ENCODE measurements around the gene ELOB.

The ELOB gene

DNA sequence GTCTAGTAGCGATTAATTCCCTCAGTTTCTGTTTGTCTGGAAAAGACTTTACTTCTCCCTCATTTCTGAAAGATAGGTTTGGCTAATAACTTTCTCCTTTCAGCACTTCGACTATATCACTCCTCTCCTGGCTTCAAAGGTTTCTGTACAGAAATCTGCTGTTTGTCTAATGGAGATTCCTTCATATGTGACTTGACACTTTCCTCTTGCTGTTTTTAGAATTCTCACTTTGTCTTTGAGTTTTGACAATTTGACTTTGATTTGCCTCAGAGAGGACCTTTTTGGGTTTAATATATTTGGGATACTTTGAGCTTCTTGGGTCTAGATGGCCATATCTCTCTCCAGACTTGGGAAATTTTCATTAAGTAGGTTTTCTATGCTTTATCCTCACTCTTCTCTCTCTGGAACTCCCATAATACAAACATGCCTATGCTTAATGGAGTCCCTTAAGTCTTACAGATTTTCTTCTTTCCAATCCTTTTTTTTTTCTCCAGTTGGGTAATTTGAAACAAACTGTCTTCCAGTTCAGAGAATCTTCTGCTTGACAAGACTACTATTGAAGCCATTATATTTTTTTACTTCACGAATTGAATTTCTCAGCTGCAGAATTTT, 32.2 kb upstream of the ELOB start:
- no peak for DNase-seq

- DNase-seq = no peak
Measured at GRCh38 chr16:2808181-2808580, 31.1 kb upstream of the ELOB start.

DNA sequence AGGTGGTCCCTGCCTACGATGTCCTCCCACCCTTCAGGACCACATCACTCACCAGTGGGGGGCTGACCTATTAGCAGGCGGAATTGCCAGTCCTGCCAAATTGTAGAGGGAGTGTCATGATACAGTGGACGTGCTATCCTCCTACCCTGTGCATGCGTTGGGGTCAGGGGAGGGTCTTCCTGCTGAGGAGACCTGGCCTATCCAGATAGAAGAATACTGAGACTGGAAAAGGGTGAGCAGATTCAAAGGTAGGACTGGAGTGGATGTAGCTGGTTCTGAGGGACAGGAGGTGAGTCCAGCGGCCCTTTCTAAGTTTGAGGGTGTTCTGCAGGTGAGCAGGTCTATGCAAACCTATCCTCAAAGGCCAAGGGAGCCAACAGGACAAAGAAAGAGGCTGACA, 29.2 kb upstream of the ELOB start:
- no peak for DNase-seq

GRCh38 chr16:2804728-2805127, 27.6 kb upstream of the ELOB start:
- DNase-seq = no peak

DNA sequence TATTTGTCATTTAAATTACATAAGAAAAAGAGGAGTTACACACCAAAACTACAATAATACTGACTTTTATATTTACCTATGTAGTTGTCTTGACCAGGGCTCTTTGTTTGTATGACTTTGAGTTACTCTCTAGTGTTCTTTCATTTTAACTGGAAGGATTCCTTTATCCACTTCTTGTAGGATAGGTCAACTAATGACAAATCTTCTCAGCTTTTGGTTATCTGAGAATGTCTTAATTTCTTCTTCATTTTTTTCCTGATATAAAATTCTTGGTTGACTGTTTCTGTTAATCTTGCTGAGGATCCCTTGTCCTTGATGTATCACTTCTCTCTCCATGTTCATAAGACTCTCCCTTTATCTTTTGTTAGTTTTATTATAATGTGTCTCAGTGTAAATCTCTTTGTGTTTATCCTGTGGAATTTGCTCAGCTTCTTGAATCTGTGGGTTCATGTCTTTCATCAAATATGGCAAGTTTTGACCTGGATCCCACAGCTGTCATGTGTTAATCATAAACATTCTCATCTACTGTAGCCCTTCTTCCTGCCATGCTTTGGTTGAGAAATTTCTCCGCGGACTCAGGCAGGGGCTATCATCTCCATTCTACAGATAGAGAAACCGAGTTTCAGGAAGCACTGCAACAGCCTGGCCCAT, 26.6 kb upstream of the ELOB start:
- DNase-seq = no peak

GRCh38 chr16:2799859-2800226, 22.8 kb upstream of the ELOB start:
- DNase-seq = no peak

DNA sequence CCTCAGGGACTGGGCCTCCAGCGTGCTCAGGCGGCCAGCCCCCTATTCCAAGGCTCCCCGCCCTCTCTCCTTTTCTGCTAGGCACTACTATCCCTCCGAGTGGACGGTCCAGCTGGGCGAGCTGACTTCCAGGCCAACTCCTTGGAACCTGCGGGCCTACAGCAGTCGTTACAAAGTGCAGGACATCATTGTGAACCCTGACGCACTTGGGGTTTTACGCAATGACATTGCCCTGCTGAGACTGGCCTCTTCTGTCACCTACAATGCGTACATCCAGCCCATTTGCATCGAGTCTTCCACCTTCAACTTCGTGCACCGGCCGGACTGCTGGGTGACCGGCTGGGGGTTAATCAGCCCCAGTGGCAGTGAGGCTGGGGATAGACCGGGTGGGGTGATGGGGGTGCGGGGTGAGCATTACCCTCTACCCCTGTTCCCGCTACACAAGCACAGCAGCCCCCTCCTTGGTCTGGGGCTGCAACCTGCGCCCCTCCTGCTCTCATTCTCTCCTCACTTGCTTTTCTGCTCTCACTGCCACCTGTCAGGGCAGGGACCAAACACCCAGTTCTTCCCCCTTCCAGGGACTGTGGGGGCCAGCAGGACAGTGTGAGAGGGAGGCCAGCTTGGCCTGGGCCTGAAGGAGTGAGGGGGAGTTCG, 22.3 kb upstream of the ELOB start:
- no peak for DNase-seq

GRCh38 chr16:2798723-2799204, 21.7 kb upstream of the ELOB start:
- no peak for DNase-seq

DNA sequence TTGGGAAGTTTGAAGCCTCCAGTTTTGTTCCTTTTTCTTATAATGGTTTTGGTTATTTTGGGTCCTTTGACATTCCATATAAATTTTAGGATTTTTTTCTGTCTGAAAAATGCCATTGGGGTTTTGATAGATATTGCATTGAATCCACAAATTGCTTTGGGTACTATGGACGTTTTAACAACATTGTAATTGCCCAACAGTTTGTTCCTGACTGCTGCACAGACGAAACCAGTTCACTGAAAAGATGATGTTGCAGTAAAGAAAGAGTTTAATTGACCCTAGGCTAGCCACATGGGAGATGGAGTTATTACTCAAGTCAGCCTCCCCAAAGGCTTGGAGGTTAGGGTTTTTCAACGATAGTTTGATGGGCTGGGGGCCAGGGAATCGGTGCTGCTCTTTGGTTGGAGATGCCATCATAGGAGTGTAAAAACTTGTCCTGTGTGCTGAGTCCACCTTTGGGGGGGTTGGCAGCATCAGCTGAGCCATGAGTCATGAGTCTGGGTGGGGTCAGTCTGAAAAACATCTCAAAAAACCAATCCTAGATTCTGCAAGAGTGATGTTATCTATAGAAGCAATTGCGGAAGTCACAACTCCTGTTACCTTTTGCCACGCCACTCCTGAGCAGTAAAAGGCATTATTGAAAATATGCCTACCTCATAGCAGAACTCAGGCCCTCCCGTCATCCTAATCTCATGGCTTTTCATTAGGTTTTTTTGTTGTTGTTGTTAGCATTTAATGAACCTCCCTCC, 18.5 kb upstream of the ELOB start:
- DNase-seq = no peak

GRCh38 chr16:2792940-2793339, 15.9 kb upstream of the ELOB start:
- no peak for DNase-seq

DNA sequence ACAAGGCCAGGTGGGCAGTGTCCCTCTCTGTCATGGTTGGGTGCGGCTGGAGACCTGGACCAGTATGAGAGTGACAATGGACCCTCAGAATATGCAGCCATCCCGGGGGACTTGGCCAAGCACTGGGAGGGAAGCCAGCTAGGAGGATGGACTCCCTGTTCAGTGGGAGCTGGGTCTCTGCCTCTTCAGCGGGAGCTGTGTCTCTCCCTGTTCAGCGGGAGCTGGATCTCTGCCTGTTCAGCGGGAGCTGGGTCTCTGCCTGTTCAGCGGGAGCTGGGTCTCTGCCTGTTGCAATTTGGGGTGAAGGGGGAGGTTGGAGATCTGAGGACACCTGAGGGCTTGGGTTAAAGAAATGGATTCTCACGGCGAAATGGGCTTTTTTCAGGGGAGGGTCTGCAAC, 14.1 kb upstream of the ELOB start:
- DNase-seq = no peak

DNA sequence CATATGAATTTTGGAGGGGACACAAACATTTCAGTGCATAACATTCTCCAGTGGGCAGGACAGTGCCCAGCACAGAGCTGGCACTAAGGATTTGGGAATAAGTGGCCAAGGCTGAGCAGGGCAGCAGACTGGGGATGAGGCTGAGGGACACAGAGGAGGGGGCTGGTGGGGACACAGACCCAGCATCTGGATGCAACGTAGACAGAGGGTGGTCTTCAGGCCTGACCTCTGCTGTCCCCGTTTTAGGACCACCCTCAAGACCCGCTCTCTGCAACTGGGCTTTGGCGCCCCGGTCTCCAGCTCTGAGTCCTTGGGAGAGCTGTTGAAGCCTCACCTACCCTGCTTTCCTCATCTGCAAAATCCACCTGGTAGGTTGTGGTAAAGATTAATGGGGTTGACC, 13.6 kb upstream of the ELOB start:
- no peak for DNase-seq

GRCh38 chr16:2787961-2788360, 10.9 kb upstream of the ELOB start:
- DNase-seq = no peak

- no peak for DNase-seq
Measured at GRCh38 chr16:2787406-2787805, 10.3 kb upstream of the ELOB start, which contains the start of gene PRSS33. Gene PRSS33, minus strand, starts transcription at chr16:2787560. Its CDS starts 1,013 bp downstream, at chr16:2786547.

- no peak for DNase-seq
Measured at GRCh38 chr16:2786826-2787151, 9.7 kb upstream of the ELOB start.

GRCh38 chr16:2786061-2786825, 9.2 kb upstream of the ELOB start:
- DNase-seq = no peak

GRCh38 chr16:2785101-2785991, 8.3 kb upstream of the ELOB start:
- DNase-seq = peak; percentile 17

- no peak for DNase-seq
Measured at GRCh38 chr16:2784358-2785100, 7.4 kb upstream of the ELOB start.

DNA sequence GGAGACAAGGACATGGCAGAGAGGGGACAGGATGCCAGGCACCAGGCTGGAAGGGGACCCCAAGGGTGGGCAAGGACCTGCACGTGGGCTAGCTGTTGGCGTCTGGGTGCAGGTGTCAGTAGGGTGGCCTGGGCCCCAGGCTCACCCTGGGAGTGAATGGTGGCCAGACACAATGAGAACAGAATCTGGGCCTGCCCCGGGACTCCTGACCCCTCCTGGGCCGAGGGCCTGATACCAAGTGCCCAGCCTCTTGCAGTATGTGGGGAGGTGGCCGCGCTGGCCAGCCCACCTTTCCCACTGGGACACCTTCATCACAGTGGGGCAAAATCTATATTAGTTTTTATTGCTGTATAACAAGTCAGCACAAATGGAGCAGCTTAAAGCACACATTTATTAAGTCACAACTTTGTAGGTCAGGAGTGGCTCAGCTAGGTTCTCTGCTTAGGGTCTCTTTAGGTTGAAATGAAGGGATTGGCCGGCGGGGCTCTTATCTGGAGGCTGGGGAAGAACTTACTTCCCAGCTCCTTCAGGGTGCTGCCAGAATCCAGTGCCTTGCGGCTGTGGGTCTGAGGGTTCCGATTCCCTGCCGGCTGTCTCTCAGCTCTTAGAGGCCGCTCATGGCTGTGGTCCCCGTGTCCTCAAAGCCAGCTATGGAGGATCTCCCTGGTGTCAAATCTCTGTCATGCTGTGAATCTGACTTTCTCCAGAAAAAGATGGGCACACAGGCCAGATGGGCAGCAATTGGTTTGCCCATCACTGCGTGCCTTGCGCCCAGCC, 6.7 kb upstream of the ELOB start:
- no peak for DNase-seq

GRCh38 chr16:2782583-2783351, 5.7 kb upstream of the ELOB start:
- DNase-seq = no peak

All from NCI-H1105 treated with DMSO at 0.1 percent for 48 hours (cell line).